GM12878 (cell line): Measurements from ENCODE around the gene GPR146. TPM values are rescaled to one million over a fixed set of nuclear protein-coding genes. Genes with fewer than 3 reads are reported as not detected.

ENCODE experiments used
- BRCA1 ChIP-seq: IDR thresholded peaks from 2 replicates; pipeline ENCODE4 v1.6.1; 2011; ENCODE audit warnings: low read depth, low read length, improper control_type of control experiment
- EED ChIP-seq: sonication (generic); IDR thresholded peaks from 2 replicates; pipeline ENCODE4 v1.6.1; 2016; ENCODE audit warnings: antibody characterized with exemption, low read depth
- ELK1 ChIP-seq: IDR thresholded peaks from 2 replicates; pipeline ENCODE4 v1.6.1; 2012; ENCODE audit warnings: low read depth, low read length, improper control_type of control experiment
- ETV6 ChIP-seq, 2 experiments: fragments of 450-650 bp in 1 of 2; IDR thresholded peaks in 1 of 2; conservative IDR thresholded peaks in 1 of 2; 2 replicates each; pipeline ENCODE4 v1.6.1; 2014; ENCODE audit warnings: antibody characterized with exemption in 1 of 2, borderline replicate concordance in 1 of 2, low read depth in 1 of 2, mild to moderate bottlenecking in 1 of 2, moderate library complexity in 1 of 2
- FOS ChIP-seq: IDR thresholded peaks from 3 replicates; pipeline ENCODE4 v1.6.1; 2011; ENCODE audit warnings: borderline replicate concordance; ENCODE audit not compliant: insufficient read length; ENCODE audit errors: extremely low read depth
- GABPA ChIP-seq: IDR thresholded peaks from 2 replicates; pipeline ENCODE4 v1.6.1; 2014; ENCODE audit warnings: antibody characterized with exemption, low read depth, mild to moderate bottlenecking, inconsistent platforms
- HDAC6 ChIP-seq: fragments of 200-600 bp; sonication (generic); IDR thresholded peaks from one replicate; pipeline ENCODE4 v1.8.0; 2017; ENCODE audit warnings: antibody characterized with exemption; ENCODE audit not compliant: unreplicated experiment
- JUNB ChIP-seq: IDR thresholded peaks from 2 replicates; pipeline ENCODE4 v1.6.1; 2016; ENCODE audit warnings: antibody characterized with exemption, mild to moderate bottlenecking
- MEF2A ChIP-seq: IDR thresholded peaks from 2 replicates; pipeline ENCODE4 v1.6.1; 2011; ENCODE audit warnings: low read depth, mild to moderate bottlenecking, low read length, moderate library complexity; ENCODE audit not compliant: insufficient read depth
- RCOR1 ChIP-seq: conservative IDR thresholded peaks from 2 replicates; pipeline ENCODE4 v1.6.1; 2012; ENCODE audit warnings: low read depth, low read length, improper control_type of control experiment
- polyA plus RNA-seq, 11 experiments: library from polyadenylated mRNA; depleted of rRNA in 4 of 11; unstranded in 6 of 11; stranded (reverse) in 5 of 11; fragments of >200 nt; fragmentation: Nextera tagmentation in 4 of 11; fragmentation: Illumina TruSeq in 1 of 11; extraction: Ambion mirVana in 4 of 11; extraction: Trizol in 1 of 11; gene quantifications; 1 replicate in 1 of 11; 2 replicates in 10 of 11; pipeline versions ENCODE4 v1.2.1 to v1.2.3, GENCODE V29; 2011 to 2016; ENCODE audit warnings: inconsistent platforms in 2 of 11, missing spikeins in 2 of 11, low read depth in 1 of 11
- total RNA-seq, 4 experiments: library from RNA; depleted of rRNA in 3 of 4; stranded (reverse); fragments of >200 nt in 3 of 4; fragmentation: Illumina TruSeq in 1 of 4; extraction: Trizol in 1 of 4; gene quantifications; 2 replicates each; pipeline versions ENCODE4 v1.2.1 to v1.2.3, GENCODE V29; 2013 to 2021
- TF ChIP-seq, protein P1 (sequence below): fragments of 450-650 bp; IDR thresholded peaks from 2 replicates; pipeline ENCODE4 v1.6.1; 2017; ENCODE audit warnings: antibody characterized with exemption, mild to moderate bottlenecking, moderate library complexity

Gene GPR146
- total and polyA plus RNA-seq, 10 of the 15 experiments (the other 5 are each of a cell fraction or from before 2014, with no cell fraction given): 0.19 to 12.0 (median 0.54) TPM; not detected in 2

- TF ChIP-seq ELK1 (no peak), GABPA (no peak), FOS (no peak), EED (no peak), HDAC6 (no peak), JUNB (no peak), MEF2A (no peak), BRCA1 (no peak), ETV6 (conservative IDR thresholded peaks at IDR 0.05 in 1 of 2, IDR thresholded peaks at IDR 0.05 in 1 of 2; ENCODE audit: borderline replicate concordance in 1 of 2, low read depth in 1 of 2) (no peak), RCOR1 (no peak)
- TF ChIP-seq, protein P1, sequence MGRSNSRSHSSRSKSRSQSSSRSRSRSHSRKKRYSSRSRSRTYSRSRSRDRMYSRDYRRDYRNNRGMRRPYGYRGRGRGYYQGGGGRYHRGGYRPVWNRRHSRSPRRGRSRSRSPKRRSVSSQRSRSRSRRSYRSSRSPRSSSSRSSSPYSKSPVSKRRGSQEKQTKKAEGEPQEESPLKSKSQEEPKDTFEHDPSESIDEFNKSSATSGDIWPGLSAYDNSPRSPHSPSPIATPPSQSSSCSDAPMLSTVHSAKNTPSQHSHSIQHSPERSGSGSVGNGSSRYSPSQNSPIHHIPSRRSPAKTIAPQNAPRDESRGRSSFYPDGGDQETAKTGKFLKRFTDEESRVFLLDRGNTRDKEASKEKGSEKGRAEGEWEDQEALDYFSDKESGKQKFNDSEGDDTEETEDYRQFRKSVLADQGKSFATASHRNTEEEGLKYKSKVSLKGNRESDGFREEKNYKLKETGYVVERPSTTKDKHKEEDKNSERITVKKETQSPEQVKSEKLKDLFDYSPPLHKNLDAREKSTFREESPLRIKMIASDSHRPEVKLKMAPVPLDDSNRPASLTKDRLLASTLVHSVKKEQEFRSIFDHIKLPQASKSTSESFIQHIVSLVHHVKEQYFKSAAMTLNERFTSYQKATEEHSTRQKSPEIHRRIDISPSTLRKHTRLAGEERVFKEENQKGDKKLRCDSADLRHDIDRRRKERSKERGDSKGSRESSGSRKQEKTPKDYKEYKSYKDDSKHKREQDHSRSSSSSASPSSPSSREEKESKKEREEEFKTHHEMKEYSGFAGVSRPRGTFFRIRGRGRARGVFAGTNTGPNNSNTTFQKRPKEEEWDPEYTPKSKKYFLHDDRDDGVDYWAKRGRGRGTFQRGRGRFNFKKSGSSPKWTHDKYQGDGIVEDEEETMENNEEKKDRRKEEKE: no peak
- TF ChIP-seq, all 136 proteins: peak for 5
These were observed 16.9 kb upstream of the GPR146 start (continued) for GRCh38 chr7:1027242-1028043.
